Sigmoid colon (tissue), 4 donors: ENCODE measurements around the gene PGLYRP4.

Source experiments
- EP300 ChIP-seq, 4 donors: sonication (generic); formaldehyde crosslinking; IDR thresholded peaks; one replicate each; pipeline ENCODE4 v1.6.1; 2017; ENCODE audit warnings: antibody characterized with exemption in 4 of 4
- POLR2A ChIP-seq, 2 donors: fragments of 450-650 bp; IDR thresholded peaks; one replicate each; pipeline ENCODE4 v1.6.1; 2016; ENCODE audit warnings: antibody characterized with exemption in 2 of 2, mild to moderate bottlenecking in 2 of 2, moderate library complexity in 2 of 2
- POLR2AphosphoS5 ChIP-seq, 4 donors: sonication (generic); formaldehyde crosslinking; IDR thresholded peaks; one replicate each; pipeline ENCODE4 v1.6.1; 2017; ENCODE audit warnings: antibody characterized with exemption in 4 of 4
- TF ChIP-seq, protein P1 (sequence below), 4 experiments: fragments of 450-650 bp in 3 of 4; fragments of 200-600 bp in 1 of 4; IDR thresholded peaks; one replicate each; pipeline ENCODE4 v1.5.1; 2016 to 2019; ENCODE audit warnings: antibody characterized with exemption in 4 of 4, mild to moderate bottlenecking in 3 of 4, moderate library complexity in 2 of 4

DNA sequence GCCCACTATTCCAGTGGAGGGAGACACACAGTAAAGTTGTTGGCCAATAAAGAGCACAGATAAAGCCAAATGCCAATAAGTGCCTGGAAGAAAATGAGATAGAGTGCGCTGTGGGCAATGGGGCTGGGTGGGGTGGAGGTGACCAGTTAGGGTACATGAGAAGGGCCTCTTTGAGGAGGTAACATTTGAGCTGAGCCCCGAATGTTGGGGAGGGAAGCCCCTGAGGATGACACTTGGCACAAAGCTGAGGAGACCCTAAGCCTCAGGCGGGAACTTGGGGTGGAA is 10.0 kb upstream of the PGLYRP4 start:
- TF ChIP-seq, protein P1, sequence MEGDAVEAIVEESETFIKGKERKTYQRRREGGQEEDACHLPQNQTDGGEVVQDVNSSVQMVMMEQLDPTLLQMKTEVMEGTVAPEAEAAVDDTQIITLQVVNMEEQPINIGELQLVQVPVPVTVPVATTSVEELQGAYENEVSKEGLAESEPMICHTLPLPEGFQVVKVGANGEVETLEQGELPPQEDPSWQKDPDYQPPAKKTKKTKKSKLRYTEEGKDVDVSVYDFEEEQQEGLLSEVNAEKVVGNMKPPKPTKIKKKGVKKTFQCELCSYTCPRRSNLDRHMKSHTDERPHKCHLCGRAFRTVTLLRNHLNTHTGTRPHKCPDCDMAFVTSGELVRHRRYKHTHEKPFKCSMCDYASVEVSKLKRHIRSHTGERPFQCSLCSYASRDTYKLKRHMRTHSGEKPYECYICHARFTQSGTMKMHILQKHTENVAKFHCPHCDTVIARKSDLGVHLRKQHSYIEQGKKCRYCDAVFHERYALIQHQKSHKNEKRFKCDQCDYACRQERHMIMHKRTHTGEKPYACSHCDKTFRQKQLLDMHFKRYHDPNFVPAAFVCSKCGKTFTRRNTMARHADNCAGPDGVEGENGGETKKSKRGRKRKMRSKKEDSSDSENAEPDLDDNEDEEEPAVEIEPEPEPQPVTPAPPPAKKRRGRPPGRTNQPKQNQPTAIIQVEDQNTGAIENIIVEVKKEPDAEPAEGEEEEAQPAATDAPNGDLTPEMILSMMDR (IDR thresholded peaks at IDR 0.05), result no peak
- no peak for TF ChIP-seq EP300 (IDR thresholded peaks at IDR 0.05)
- no peak for TF ChIP-seq POLR2A (IDR thresholded peaks at IDR 0.05)
- TF ChIP-seq POLR2AphosphoS5 (IDR thresholded peaks at IDR 0.05), result no peak
